ENCODE data around the gene CCDC89. TPM values are rescaled to one million over a fixed set of nuclear protein-coding genes. Genes with fewer than 3 reads are reported as not detected.
A peak's percentile ranks its signal among the peaks of the same experiment; 100 is the strongest.

CCDC89 gene
- total RNA-seq, 2 experiments from 2014 or later: 0.52 to 0.60 TPM

DNA sequence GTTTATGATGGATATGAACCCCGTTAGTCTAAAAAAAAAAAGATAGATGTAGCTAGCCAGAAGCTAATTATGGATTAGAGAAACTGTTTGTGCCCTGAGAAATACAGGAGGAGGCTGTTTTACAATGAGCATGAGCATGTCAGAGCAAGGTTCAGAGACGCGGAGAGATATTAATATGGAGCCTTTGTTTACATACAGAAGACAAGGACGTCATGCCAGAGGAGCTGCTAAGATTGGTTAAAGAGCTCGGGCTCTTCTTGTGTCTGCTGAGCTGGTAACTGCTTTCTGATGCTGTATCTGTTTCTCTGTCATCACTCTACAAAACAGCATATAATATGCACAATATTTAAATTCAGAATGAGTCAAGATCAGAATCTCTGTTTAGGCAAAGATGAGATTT, 24.9 kb upstream of the CCDC89 start:
- Mint-ChIP-seq H3K4me3 (no peak overlapping the region), H3K27me3 (no peaks in the 10 kb centered on the region), H3K36me3 (ENCODE audit: low read depth) (peaks cover 27% of the 10 kb centered on the region), H3K4me1 (peaks cover 5% of the 10 kb centered on the region), H3K9me3 (no peaks in the 10 kb centered on the region), H3K27ac (no peak overlapping the region)
- ChIA-PET CTCF (interaction anchor here (0.7 to 1.5 kb wide), 5 partner anchors 11 to 85 kb away, joined by 3 to 6 read pairs (median 3); no protein-coding TSS in a partner anchor), POLR2A (no interaction called here)
- no peak for DNase-seq

DNA sequence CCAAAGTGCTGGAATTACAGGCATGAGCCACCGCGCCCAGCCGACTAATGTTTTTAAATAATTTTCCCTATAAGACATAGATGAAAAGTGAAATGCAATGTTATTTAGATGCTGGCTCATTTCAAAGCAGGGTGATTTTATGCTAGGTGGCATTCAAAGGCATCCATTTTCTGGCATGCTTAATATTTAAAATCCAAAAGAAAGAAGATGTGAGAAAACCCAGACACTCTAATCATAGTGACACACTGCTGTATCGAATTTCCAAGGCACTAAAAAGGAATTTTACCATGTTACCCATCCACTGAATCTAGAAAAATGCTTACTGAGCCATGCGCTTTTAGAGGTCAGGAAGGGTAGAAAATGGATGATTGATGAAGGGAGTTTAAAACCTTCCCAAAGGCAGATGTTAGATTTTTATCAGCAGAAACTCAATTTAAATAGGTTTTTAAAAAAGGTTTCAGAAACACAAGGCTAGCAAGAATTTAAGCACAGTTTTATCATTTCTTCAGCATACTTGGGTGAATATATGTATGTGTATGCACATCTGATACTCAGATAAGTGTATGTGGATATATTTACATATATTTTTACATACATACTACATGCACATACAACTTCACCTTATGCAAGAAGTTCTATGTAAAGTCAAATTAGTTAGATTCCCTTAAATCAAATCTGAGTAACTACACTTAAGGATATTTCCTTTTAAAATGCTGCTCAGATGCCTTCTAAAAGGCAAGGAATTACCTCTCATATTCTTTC, 24.1 kb upstream of the CCDC89 start:
- Mint-ChIP-seq H3K4me3 (no peak overlapping the region), H3K27ac (no peak overlapping the region), H3K36me3 (ENCODE audit: low read depth) (peaks cover 25% of the 10 kb centered on the region), H3K9me3 (no peaks in the 10 kb centered on the region), H3K27me3 (no peaks in the 10 kb centered on the region), H3K4me1 (peaks cover 5% of the 10 kb centered on the region)
- ChIA-PET POLR2A (no interaction called here), CTCF (interaction anchor here (1.2 kb wide), 1 partner anchor 17 kb away, joined by 3 read pairs; no protein-coding TSS in a partner anchor)
- no peak for DNase-seq

DNA sequence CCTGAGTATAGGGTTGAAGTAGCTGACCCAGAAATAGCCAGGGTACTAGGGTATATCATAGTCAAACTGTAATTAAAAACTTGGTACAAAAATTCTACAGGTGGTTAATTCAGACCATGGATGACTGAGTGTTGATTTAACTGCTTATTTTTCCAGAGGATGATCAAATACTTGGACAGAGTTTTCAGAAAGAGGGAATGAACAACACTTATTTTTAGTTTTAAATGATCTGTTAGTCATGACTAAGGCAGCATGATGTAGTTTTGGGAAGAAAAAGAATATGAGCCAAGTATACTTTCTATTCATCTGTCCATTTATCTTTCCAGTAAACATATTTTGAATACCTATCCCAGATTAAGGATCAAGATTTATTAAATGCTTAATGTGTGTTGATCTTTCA, 19.8 kb upstream of the CCDC89 start:
- H3K27me3 Mint-ChIP-seq: no peaks in the 10 kb centered on the region
- H3K4me1 Mint-ChIP-seq: peaks cover 6% of the 10 kb centered on the region
- H3K27ac Mint-ChIP-seq: no peak overlapping the region
- H3K36me3 Mint-ChIP-seq (ENCODE audit: low read depth): peaks cover 43% of the 10 kb centered on the region
- peaks cover 9% of the 10 kb centered on the region for H3K9me3 Mint-ChIP-seq
- ChIA-PET POLR2A (no interaction called here), CTCF (interaction anchor here (0.6 kb wide), 1 partner anchor 44 kb away, joined by 4 read pairs; no protein-coding TSS in a partner anchor)
- no peak for DNase-seq
- H3K4me3 Mint-ChIP-seq: no peak overlapping the region

DNA sequence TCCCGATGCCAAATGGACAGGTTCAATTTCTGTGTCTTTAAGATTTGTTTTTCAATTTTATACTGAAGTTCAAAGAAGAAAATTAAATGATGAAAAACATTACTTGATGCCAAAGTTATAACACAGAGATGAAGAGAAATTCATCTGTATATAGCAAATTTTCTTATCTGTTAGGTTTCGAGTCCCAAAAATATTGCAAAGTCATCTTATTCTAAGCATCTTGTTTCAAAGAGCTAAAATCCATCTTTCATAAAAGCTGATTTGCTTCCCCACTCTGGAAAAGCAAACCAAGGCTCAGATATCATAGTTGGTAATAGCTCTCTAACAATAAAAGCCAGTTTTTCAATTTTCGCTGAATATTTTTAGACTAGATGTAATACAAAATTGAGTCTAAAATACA, 19.0 kb upstream of the CCDC89 start:
- H3K27me3 Mint-ChIP-seq: no peaks in the 10 kb centered on the region
- peaks cover 9% of the 10 kb centered on the region for H3K9me3 Mint-ChIP-seq
- ChIA-PET CTCF (interaction anchor here (0.6 kb wide), 1 partner anchor 44 kb away, joined by 4 read pairs; no protein-coding TSS in a partner anchor), POLR2A (no interaction called here)
- no peak overlapping the region for H3K27ac Mint-ChIP-seq
- DNase-seq: no peak
- H3K4me3 Mint-ChIP-seq: no peak overlapping the region
- H3K36me3 Mint-ChIP-seq (ENCODE audit: low read depth): peaks cover 48% of the 10 kb centered on the region
- peaks cover 14% of the 10 kb centered on the region for H3K4me1 Mint-ChIP-seq

DNA sequence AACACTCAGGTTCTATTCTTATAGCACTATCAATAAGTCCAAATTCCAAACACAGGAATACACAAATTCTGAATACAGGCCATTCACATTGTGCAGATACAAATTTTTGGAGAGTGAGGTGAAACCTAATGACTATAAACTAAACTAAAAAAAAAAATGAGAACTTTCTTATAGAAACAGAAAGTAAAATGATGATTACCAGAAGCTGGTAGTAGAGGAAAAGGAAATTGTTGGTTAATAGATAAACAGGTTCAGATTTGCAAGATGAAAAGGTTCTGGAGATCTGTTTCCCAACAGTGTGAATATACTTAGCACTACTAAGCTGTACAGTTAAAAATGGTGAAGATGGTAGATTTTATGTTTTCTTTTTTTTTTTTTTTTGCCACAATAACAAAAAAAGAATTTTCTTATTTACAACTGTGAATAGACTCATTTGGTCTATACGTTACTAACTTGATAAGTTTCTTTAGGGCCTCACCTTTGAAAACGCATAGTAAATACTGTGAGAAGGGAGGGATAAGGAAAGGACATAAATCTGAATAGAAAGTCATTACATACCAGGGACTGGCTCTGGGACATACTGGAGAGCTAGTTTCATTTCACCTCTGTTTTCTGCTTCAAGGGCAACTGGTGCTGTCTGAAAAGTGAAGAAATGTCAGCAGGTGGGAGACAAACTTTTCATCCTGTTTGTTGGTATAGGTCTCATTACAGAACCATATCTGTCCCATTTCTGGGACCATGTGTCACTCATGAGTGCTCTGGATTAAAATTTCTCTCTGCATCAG, 14.2 kb upstream of the CCDC89 start:
- ChIA-PET CTCF (interaction anchor here (0.6 to 2.2 kb wide), 14 partner anchors 9 to 155 kb away, joined by 3 to 7 read pairs (median 4); partner anchors contain the start of gene CCDC83), POLR2A (interaction anchor here (0.6 to 0.7 kb wide), 4 partner anchors 53 to 154 kb away, joined by 3 to 9 read pairs (median 4); no protein-coding TSS in a partner anchor)
- Mint-ChIP-seq H3K27ac (peak overlapping the region; percentile 82), H3K36me3 (ENCODE audit: low read depth) (peaks cover 63% of the 10 kb centered on the region), H3K9me3 (peaks cover 20% of the 10 kb centered on the region), H3K4me3 (peak overlapping the region; percentile 50), H3K4me1 (peaks cover 46% of the 10 kb centered on the region), H3K27me3 (no peaks in the 10 kb centered on the region)
- no peak for DNase-seq

DNA sequence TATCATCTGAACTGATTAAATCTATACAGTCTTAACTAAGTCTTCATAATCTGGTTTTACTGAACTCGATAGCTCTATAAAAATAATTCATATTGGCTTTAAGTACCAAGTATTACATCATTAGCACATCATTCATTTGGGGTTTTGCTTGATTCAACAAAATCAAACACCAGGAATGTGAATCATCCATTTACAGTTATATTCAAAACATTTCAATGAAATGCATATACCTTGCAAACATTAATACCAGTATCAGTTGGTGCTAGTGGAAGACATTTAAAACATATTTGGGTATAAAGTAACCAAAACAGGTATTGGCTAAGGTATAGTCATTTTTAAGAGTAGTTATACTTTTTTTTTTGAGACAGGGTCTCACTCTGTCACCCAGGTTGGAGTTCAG, 12.2 kb upstream of the CCDC89 start:
- Mint-ChIP-seq H3K27ac (no peak overlapping the region), H3K9me3 (peaks cover 18% of the 10 kb centered on the region), H3K27me3 (no peaks in the 10 kb centered on the region), H3K4me3 (no peak overlapping the region), H3K36me3 (ENCODE audit: low read depth) (peaks cover 56% of the 10 kb centered on the region), H3K4me1 (peaks cover 54% of the 10 kb centered on the region)
- POLR2A ChIA-PET: no interaction called here
- CTCF ChIA-PET: interaction anchor here (3.9 kb wide), 1 partner anchor 157 kb away, joined by 14 read pairs; the partner anchor contains the start of gene CCDC83
- DNase-seq: no peak

DNA sequence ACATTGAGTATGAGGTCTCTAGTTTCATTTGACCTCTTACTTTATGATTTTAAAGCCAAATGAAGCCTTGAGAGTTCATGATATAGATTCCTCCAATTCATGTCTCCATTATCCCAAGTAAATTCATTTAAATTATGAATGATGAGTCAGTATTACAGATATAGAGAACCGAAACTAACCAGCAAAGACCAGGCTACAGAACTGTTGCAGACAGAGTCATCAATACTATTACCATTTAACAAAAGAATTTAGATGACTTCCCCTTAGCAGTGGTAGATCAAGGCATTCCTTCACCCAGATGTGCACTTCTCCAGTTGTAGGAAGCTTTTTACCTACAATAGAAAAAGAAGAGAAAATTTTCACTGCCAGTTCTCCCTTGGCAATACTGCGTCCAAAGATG, 11.8 kb upstream of the CCDC89 start:
- H3K27me3 Mint-ChIP-seq: no peaks in the 10 kb centered on the region
- ChIA-PET POLR2A (no interaction called here), CTCF (interaction anchor here (0.6 to 3.9 kb wide), 2 partner anchors 62 to 157 kb away, joined by 3 to 14 read pairs; partner anchors contain the start of gene CCDC83)
- peaks cover 54% of the 10 kb centered on the region for H3K4me1 Mint-ChIP-seq
- H3K9me3 Mint-ChIP-seq: peaks cover 13% of the 10 kb centered on the region
- no peak overlapping the region for H3K4me3 Mint-ChIP-seq
- peaks cover 54% of the 10 kb centered on the region for H3K36me3 Mint-ChIP-seq (ENCODE audit: low read depth)
- H3K27ac Mint-ChIP-seq: no peak overlapping the region
- DNase-seq: no peak

DNA sequence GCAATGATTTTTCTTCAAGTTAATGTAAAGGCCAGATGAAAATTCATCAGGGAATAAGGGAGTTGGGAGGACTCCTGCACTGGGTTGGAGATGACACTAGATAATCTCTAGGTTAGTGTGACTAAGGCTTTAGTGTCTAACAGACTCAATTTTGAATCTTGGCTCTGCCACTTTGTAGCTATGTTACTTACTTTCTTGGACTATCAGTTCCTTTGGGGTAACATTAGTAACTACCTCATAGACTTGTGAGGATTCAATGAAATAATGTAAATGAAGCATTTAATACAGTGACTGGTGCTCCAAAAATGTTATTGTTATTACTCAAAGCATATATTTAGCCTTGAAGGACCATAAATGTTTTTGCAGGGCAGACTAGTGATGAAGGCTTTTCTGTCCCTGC, 9.6 kb upstream of the CCDC89 start:
- no peak overlapping the region for H3K27ac Mint-ChIP-seq
- peaks cover 10% of the 10 kb centered on the region for H3K9me3 Mint-ChIP-seq
- POLR2A ChIA-PET: no interaction called here
- DNase-seq: no peak
- no peak overlapping the region for H3K4me3 Mint-ChIP-seq
- CTCF ChIA-PET: interaction anchor here (0.6 to 3.9 kb wide), 8 partner anchors 10 to 244 kb away, joined by 3 to 14 read pairs (median 4); partner anchors contain the start of genes CCDC83, CCDC89 and SYTL2
- no peaks in the 10 kb centered on the region for H3K27me3 Mint-ChIP-seq
- H3K4me1 Mint-ChIP-seq: peaks cover 52% of the 10 kb centered on the region
- H3K36me3 Mint-ChIP-seq (ENCODE audit: low read depth): peaks cover 53% of the 10 kb centered on the region

DNA sequence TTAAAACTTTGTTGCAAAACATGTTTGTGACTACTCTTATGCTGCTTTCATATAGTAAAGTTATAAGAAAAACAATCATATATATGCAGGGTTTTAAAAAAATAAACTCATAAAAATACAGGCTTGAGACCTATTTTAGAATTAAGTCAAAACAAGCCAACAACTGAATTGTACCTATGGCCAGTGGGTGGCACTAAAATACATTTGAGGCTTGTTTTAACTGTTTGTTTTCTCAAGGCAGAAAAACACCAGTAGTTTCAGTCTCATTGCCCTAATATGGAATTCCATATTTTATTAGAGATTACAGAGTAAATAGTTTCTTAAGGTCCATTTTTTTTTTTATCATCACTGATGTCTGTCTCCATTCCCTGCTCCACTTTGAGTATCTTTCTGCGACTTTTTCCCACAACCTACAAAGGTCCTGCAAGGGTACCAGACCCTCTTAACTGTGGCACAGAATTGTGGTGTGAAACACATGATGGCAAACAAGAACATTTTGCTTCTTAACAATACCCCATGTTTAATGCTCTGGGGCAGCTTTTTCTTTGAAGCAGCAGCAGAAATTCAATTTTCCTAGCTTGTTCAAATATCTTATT, 8.5 kb upstream of the CCDC89 start:
- peak; percentile 47 for DNase-seq
- POLR2A ChIA-PET: no interaction called here
- peaks cover 44% of the 10 kb centered on the region for H3K4me1 Mint-ChIP-seq
- peaks cover 10% of the 10 kb centered on the region for H3K9me3 Mint-ChIP-seq
- peak overlapping the region; percentile 20 for H3K27ac Mint-ChIP-seq
- H3K27me3 Mint-ChIP-seq: peaks cover 4% of the 10 kb centered on the region
- no peak overlapping the region for H3K4me3 Mint-ChIP-seq
- peaks cover 47% of the 10 kb centered on the region for H3K36me3 Mint-ChIP-seq (ENCODE audit: low read depth)
- CTCF ChIA-PET: interaction anchor here (0.7 to 2.1 kb wide), 8 partner anchors 9 to 204 kb away, joined by 3 to 5 read pairs (median 3); partner anchors contain the start of genes CCDC89 and SYTL2

DNA sequence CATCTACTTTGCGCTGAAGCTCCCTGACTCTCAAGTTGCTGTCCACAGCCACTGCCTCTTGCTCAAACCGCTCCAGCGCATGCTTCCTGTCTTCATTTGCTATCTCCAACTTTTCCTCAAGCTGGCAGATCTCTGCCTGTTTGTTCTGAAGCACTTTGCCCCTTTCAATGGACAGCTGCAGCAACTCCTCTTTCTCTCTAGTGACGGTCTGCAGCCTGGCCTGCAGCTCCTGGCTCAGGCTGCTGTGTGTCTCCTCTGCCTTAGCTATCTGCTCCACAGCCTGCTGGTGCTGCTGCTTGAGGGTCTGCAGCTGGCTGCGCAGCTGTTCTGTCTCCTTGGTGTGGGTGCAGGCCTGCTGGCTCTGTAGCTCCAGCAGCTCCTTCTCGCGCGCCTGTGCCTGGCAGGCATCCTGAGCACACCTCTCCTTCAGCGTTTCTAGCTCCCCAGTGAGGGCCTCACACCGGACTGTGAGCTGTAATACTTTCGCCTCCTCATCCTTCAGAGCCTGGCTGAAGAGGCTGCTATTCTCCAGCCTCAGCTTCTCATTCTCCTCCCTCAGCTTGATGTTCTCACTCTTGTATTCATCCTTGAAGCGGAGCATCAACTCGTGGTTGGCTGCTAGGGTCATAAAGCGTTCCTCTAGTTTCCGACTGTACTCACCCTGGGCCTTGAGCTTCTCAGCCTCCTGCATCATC, 723 bp downstream of the CCDC89 start:
- POLR2A ChIA-PET: no interaction called here
- Mint-ChIP-seq H3K36me3 (ENCODE audit: low read depth) (peaks cover 2% of the 10 kb centered on the region), H3K27me3 (peaks cover 8% of the 10 kb centered on the region), H3K9me3 (no peaks in the 10 kb centered on the region), H3K27ac (no peak overlapping the region), H3K4me1 (peaks cover 17% of the 10 kb centered on the region), H3K4me3 (no peak overlapping the region)
- CTCF ChIA-PET: interaction anchor here (0.9 to 1.6 kb wide), 7 partner anchors 8 to 170 kb away, joined by 3 to 4 read pairs (median 3); partner anchors contain the start of gene CCDC83
- DNase-seq: no peak

DNA sequence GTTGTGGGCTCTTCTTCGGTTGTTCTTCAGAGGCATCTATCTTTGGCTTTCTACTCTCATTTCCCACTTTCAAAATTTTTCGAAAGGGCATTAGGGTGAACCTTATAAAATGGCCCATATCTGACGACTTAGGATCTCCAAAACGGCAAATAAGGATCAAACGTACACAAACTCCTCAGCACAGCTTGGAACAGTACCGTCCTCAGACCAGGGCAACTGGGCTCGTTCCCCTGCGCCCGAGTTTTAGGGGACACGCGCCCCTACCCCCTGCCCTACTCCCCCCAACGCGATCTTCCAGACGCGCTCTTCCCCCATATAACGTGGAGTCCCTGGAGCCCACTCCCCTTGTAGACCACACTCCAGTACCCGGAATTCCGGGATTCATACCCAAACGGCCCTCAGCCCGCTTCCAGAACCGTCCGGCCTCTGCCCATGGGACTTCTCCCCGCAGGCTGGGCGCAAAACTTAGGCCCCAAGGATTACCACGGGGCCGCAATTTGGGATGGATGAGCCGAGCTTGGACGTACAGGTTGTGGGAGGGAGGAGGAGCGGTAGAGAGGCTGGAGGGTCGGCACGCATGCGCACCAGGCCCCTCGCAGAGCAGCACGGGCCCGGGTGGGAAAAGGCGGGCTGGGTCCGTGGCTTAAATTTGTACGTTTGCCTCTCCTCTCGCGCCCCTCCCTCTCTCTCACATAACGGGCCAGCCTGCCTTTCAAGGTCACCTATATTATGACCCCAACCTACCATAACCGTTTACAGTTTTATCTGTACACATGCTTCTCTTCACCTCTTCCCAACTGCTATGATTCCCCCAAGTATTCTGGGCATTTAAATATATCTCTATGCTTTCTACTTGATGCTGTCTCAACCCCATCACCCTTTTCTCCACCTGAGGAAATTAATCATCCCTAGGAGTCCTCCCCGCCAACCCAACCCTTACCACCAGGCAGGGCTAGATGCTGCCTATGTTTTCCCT, 3.4 kb downstream of the CCDC89 start:
- Mint-ChIP-seq H3K27ac (peak overlapping the region; percentile 83), H3K27me3 (peaks cover 19% of the 10 kb centered on the region), H3K4me3 (peak overlapping the region; percentile 62), H3K4me1 (peaks cover 16% of the 10 kb centered on the region), H3K36me3 (ENCODE audit: low read depth) (no peaks in the 10 kb centered on the region), H3K9me3 (no peaks in the 10 kb centered on the region)
- peak; percentile 53 for DNase-seq
- POLR2A ChIA-PET: no interaction called here
- CTCF ChIA-PET: interaction anchor here (0.6 to 1.6 kb wide), 3 partner anchors 8 to 232 kb away, joined by 4 read pairs; no protein-coding TSS in a partner anchor
